ENCODE results near the gene VIPR1.

DNA sequence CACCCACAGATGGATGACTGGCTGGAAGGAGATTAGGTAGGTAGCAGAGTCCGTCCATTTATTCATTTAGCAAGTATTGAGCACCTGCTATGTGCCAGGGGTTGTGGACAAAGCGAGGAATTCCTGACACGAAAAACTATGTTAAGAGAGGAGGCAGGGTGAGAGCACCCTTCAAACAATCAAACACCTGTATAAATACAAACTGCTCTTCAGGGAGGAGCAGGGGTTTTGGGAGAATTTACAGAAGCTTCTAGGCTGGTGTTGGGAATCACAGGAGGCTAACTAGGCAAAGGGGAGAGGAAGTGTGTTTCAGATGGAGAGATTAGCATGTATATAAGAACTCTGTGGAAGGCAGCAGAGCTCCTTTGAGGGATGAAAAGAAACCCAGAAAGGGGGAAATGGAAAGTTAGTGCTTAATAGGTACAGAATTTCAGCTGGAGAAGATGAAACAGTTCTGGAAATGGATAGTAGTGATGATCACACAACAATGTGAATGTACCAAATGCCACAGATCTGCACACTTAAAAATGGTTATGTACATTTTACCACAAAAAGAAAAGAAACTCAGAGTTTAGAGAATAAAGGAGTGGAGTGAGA, 80.1 kb downstream of the VIPR1 start:
- TF ChIP-seq POLR2AphosphoS5 (IDR thresholded peaks at IDR 0.05), result no peak
- TF ChIP-seq, protein P1, sequence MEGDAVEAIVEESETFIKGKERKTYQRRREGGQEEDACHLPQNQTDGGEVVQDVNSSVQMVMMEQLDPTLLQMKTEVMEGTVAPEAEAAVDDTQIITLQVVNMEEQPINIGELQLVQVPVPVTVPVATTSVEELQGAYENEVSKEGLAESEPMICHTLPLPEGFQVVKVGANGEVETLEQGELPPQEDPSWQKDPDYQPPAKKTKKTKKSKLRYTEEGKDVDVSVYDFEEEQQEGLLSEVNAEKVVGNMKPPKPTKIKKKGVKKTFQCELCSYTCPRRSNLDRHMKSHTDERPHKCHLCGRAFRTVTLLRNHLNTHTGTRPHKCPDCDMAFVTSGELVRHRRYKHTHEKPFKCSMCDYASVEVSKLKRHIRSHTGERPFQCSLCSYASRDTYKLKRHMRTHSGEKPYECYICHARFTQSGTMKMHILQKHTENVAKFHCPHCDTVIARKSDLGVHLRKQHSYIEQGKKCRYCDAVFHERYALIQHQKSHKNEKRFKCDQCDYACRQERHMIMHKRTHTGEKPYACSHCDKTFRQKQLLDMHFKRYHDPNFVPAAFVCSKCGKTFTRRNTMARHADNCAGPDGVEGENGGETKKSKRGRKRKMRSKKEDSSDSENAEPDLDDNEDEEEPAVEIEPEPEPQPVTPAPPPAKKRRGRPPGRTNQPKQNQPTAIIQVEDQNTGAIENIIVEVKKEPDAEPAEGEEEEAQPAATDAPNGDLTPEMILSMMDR (IDR thresholded peaks at IDR 0.05), result no peak
- TF ChIP-seq POLR2A (IDR thresholded peaks at IDR 0.05; ENCODE audit: low read depth), result no peak
